GM18520 (cell line): Measurements from ENCODE around the gene TMEM143.
"Not testable (repeated sequence)": the region's sequence is repeated elsewhere in the genome, so short reads cannot be mapped to it uniquely, and the experiment has no call there.

ENCODE experiments used
- ATAC-seq: cut with Tn5 transposase; IDR thresholded peaks from one replicate; pipeline ENCODE4 v1.9.1; 2021; ENCODE audit not compliant: unreplicated experiment

The TMEM143 gene

DNA sequence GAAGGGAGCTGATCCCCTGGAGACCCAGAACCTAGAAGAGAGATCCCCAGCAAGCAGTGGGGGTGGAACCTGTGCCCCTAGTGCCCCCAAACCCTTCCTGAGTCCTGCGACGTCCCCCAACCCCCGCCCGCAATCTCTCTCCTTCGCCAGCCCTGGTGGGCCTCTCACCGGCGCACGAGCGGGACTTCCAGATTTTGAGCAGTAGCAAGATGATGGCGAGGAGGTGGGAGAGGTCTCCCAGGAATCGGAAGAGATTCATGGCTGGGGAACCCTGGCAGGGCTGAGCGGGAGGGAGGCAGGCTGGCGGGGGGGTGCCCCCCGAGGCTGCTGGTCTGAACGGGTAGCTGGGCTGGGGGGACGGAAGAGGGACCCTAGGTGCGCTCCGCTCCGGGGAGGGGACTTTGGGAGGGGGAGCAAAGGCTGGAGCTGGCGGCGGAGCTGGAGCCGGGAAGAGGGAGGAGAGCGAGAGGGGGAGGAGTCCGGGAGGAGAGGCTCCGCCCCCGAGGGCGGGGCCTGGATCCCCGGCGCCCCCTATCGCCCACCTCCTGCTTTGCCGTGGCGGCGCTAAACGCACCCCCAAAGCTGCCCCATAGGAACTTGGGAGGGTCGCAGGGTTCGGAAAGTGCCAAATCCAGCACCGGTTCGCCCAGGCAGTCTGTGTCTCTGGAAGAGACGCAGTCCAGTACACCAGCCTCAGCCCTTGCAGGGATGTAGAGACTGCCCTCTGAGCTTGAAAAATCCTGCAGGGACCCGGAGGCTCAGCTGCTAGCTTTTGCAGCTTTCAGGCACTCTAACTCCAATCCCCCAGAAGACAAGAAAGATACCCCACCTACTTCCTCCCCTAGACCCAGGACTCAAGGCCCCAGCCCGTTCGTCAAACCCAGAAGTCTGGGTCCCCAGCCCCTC lies 27.6 kb upstream of the TMEM143 start, which contains the start of gene KDELR1:
TSS of gene KDELR1 (minus strand) at position 452 of the 906 bp plus-strand sequence. CDS start at position 259, 193 bp downstream.
- peak; percentile 56 for ATAC-seq

DNA sequence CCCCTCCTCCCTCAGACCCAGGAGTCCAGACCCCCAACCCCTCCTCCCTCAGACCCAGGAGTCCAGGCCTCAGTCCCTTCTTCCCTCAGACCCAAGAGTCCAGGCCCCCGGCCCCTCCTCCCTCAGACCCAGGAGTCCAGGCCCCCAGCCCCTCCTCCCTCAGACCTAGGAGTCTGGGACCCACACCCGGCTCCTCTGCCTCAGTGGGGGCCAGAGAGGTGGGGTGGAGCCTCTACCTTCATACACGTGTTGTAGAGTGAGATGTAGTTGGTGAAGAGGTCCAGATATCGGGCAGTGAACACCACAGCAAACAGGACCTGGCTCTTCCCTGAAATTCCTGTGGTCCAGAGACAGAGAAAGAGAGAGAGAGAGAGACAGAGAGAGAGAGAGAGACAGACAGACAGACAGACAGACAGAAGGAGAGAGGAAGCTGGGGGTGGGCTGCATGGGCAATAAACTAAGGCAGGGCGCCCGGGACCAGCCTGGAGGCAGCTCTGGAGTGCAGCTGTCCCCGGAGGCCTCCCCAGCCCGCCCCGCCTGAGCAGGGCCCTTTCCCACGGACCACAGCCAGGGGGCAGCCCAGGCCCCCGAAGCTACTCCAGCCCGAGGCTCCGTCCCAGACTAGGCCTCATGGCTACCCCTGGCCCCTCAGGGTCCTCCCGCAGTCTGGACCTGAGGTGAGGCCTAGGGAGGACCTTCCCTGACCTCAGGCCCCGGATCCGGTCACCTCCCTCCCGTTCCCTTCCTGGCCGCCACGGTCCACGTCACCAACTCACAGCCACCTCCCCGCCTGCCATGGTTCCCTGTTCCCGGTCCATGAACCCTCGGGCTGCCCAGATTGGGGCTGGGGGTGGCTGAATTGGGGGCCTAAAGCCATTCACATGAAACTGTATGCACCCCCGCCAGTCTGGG lies 26.7 kb upstream of the TMEM143 start:
- ATAC-seq: no peak

DNA sequence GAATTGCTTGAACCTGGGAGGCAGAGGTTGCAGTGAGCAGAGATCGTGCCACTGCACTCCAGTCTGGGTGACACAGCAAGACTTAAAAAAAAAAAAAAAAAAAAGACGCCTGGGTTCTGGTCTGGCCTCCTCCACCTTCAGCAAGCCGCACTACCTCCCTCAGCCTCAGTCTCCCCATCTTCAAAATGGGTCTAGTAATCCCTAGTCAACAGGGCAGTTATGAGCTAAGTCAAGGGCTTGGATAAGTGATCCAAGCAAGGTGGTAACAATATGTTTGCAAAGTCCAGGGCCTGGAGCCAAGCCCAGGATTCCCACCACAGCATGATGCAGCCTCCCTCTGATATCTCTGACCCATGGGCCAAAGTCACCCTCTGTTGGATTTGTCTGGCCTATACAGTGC lies 23.2 kb upstream of the TMEM143 start:
- no peak for ATAC-seq

DNA sequence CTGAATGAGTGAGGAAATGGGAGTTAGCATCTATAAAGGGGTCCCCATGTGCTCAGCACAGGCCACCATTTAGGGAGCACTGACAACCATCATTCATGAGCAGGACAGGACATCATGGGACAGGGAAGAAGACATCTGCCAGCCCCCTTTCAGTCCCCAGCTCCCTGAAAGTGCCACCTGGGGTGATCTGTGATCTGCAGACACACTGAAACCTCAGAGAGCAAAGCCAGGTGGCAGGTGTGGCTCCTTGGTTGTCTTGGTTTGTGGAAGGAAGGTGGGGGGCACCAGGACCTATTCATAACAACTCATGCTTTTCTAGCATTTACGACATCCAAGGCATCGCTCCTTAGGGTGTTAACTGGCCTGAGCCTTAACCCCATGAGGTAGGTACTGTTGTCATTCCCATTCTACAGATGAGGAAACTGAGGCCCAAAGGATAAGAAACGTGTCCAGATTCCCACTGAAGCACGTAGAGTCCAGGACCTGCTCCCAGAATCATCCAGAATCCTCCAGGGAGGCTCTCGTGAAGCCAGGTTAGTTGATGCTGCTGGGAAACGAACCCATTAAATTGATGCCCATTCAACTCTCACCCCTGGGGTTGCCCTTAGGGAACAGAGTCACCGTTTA lies 21.8 kb upstream of the TMEM143 start:
- no peak for ATAC-seq

DNA sequence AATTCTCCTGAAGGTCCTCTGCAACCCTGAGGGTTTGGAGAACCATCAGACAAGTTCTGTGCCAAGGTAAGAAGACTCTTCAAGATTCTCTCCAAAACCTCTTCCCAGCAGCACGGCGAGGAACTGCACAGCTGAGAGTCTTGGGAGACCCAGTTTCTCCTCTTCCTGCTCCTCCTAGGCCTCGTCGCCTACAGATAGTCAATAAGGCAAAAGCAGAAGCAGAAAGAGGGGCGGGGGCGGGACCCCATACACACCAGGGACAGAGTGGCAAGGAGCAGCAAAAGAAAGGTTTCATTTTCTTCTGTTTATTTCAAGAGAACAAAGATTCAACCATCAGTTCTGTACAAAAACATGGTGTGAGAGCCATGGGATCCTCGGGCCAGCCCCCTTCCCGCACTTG lies 18.5 kb upstream of the TMEM143 start:
- no peak for ATAC-seq

DNA sequence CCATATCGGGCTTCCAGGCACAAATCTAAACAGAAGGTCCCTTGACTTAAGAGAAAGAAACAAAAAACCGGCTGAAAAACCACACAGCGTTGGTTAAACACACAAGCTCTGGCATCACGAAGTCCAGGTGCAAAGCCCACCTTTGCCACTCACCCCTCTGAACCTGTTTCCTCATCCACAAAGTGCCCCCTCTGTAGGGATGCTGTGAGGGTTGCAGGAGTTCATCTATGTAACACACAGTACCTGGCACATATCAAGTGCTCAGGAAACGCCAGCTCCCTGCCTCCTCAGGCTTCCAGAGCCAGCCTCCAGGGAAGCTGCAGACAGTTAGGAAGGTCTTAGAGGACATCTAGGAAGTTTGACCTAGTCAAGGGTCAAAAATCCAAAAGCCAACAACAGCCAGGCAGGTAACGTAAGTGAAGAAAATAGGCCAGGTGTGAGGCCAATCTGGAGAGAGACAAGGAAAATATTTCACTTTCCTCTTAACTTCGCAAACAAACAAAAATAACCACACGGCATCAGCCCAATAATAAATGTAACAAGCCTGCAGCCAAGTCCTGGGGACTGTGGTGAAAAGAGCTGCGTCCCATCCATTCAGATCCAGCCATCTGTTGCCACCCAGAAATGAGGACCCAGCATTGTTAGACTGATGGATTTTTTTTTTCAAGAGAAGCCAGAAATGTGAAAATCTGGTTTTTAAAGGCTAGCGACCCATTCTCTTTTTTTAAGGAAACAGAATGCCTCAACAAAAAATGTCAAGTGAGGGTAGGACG lies 17.6 kb upstream of the TMEM143 start:
- ATAC-seq: no peak

DNA sequence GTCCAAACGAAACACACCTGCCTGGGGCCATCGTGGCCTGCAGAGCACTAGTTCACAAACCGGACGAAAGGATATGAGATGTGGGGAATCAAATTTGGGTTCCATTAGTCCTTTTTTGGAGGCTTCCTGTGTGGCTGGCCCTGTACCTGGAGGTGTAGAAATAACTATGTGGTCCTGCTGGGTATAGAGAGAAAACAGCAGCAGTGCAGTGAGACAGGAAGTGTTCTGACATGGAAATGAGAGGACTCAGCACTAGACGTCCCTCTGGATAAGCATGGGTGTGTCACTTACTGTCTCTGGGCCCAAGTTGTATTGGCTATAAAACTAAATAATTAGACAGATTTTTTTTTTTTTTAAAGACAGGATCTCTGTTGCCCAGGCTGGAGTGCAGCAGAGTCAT lies 15.3 kb upstream of the TMEM143 start:
- ATAC-seq: no peak

DNA sequence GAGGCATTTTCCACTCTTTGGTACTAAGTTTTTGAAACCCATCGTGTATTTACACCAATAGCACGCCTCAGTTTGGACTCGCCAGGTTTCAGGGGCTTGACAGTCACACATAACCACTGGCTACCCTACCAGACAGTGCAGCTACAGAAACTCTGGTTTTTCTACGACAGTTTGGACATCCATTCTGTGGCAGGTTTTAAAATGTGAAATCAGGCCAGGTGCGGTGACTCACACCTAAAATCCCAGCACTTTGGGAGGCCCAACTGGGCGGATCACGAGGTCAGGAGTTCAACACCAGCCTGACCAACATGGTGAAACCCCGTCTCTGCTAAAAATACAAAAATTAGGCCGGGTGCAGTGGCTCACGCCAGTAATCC lies 14.4 kb upstream of the TMEM143 start:
- ATAC-seq: no peak

DNA sequence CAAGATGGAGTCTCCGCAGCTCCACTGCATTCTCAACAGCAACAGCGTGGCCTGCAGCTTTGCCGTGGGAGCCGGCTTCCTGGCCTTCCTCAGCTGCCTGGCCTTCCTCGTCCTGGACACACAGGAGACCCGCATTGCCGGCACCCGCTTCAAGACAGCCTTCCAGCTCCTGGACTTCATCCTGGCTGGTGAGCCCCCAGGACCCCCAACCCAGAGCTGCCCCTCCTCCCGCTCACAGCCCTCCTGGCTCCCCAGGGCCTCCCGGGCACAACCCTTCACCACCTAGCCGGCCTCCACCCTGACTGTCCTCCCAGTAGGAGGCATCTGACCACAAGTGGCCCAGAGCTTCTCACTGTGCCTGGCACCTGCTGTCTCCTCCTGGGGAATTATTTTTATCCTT lies 9.8 kb upstream of the TMEM143 start:
- no peak for ATAC-seq

DNA sequence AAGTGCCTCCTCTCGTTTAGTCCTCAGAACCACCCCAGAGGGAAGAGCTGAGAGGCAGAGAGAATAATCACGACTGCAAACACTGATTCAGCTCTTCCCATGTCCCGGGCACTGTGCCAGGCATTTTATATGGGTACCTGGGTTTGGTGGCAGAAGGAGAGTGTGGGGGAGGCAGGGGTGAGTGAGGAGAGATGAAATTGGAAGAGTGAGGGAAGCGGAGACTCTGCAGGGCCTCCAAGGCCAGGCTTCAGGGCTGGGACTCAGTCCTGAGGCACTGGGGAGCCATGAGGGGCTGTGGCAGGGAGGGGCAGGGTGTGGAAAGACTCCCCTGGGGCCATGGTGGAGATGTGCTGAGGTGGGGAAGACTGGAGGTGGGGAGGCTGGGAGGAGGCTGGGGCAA lies 9.2 kb upstream of the TMEM143 start:
- ATAC-seq: no peak

DNA sequence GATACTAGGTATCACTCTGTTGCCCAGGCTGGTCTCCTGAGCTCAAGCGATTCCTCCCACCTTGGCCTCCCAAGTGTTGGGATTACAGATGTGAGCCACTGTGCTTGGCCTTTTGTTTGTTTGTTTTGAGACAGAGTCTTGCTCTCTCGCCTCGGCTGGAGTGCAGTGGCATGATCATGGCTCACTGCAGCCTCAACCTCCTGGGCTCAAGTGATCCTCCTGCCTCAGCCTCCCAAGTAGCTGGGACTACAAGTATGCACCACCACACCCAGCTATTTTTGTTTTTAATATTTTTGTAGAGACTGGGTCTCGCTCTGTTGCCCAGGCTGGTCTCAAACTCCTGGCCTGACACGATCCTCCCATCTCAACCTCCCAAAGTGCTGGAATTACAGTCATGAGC lies 8.0 kb upstream of the TMEM143 start:
- not testable (repeated sequence) for ATAC-seq

DNA sequence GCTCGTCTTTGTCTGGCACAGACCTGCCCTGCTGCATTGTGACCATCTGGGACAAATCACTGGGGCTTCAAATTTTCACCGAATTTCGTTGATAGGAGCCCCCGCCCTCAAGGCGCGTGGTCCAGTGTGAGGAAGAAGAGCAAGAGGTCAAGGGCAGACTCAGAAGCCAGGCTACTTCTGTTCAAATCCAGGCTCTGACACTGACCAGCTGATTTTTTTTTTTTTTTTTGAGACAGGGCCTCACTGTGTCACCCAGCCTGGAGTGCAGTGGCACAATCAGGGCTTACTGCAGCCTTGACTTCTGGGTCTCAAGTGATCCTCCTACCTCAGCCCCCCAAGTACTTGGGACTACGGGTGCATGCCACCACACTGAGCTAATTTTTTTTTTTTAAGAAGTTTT lies 7.6 kb upstream of the TMEM143 start:
- ATAC-seq: no peak

DNA sequence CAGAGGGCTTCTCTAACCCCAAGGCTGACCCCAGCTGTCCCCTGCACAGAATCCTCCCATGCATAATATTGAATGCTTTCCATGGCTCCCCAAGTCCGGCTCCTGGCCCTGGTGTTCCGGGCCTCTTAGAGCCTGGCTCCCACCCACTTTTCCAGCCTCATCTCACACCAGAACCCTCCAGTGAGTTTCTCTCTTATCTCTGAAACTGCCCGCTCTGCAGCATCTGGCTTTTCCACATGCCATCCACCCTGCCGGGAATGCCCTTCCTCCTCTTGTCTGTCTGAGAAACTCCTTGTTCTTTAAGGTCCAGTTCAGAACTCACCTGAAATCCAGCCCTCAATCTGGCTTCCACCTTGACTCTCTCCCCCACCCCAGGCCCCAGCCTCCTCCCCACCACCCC lies 7.2 kb upstream of the TMEM143 start:
- no peak for ATAC-seq

DNA sequence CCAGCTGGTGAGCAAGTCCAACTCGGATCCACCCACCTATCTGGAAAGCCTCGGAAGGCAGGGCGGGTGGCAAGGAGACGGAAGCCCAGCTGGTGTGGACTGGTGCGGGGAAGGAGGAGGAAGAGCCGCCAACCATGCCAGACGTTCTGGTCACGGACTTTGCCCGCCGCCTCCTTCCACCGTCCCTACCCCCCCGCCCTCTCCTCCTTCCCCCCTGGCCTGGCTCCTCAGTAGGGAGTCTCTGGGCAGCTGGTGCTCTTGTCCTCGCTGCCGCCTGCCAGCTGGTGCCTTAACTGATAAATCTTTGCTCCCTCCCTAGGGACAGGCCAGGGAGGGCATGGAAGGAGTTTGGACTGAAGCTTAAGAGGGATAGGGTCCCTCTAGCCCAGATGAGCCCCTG lies 5.2 kb upstream of the TMEM143 start:
- no peak for ATAC-seq

DNA sequence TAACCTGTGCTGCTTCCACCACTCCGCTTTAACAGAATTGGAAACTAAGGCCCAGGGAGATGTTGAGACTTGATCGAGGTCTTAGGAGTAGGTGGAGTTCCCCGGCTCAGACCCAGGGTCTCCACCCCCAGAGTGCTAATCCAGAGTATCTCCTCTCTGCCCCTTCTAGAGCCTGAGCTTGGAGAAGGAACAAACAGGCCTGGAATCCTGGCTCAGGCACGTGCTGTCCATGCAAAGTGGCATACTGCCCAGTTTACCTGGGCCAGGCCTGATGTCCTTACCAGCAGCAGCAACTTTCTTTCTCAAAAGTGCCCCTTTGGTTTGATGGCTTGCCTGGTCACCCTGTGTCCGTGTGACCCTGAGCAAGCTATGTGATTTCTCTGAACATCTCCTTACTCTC lies 4.1 kb upstream of the TMEM143 start:
- no peak for ATAC-seq

DNA sequence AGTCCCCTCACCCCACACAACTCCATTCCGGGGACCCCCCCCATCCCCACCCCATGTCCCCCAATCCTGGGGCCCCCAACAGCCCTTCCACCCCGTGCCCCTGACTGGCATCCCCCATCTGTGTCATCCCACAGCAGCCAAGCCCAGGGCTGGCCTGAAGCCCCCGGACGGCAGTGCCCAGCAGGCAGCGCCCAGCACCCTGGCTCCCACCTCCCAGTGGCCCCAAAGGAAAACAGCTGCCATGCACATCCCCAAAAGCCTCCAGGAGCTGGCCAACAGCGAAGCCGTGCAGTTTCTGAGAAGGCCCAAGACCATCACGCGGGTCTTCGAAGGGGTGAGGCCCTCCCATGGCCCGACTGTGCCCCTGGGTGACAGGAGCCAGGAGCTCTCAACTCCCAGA lies 1.9 kb upstream of the TMEM143 start:
- no peak for ATAC-seq

DNA sequence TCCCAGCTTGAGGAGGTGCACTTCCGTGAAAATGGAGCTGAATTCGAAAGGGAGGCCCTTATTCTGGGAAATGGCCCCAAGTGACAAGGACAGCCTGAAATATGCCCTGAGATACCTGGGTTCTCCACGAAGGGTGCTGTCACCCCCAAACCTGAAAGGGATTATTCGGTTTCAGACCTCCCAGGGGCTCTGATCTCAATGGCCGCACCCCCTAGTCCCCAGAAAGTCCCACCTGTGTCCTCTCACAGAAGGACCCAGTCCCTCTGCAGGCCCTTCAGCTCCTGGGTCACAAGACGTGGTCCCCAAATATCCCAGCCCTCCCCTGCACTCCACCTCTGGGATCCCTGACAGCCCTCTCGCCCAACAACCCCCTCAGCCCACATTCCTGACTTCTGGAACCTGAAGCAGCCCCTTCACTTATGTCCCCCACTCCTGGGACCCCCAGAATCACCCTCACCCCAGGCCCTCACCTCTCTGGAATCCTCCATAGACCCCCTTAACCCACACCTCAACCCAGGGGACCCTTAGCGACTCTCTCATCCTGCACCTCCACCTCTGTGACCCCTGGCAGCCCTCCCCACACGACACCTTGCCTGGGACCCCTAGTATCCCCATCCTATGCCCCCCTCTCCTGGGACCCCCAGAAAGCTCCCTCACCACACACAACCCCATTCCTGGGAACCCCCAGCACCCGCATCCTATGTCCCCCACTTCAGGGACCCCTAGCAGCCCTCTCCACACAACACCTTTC lies 1.0 kb upstream of the TMEM143 start:
- no peak for ATAC-seq

DNA sequence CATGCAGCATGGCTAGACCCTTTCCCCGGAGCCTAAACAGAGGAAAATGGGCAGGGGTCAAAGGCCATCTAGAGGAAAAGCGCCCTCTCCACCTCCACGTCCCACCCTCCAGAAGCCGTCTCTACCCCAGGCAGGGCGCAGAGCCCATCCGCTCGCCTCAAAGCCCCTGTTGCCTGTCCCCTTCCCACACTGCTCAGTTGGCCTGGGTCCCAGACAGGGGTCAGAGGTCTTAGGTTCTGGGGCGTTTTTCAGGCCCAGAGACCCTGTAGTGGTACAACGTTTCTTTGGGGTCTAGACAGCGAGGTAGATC lies 285 bp downstream of the TMEM143 start:
- ATAC-seq: no peak

DNA sequence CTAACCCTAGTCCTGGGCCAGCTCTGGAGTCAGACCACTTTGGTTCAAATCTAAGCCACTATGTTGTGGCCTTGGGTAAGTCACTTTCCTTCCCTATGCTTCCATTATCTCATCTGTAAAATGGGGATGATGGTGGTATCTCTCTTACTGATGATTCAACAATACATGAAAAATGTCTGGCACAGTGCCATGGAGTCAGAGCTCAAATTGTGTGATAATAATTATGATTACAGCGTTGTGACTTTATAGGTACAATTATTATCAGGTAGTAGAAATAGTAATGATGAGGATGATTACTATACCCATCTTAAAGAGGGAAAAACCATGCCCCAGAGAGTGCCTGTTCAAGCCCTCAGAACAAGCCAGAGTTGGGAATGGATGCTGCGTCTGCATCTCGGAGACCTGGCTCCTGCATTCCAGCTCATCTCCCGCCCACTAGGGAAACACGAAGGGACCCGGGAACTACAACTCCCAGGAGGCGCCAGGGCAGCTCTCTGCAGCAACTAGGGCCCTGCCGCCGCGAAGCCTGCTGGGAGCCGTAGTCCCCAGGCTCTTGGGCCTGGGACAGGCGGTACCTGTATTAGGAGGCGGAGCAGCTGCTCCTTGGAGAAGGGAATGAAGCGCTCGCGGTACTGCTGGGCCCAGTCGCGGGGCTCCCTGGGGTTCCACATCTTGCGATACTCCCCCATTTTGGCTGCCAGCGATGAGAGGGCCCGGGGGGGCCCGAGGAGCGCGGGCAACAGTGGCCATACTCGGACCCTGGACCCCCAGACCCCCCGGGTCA lies 832 bp downstream of the TMEM143 start:
- peak; percentile 43 for ATAC-seq
